ENCODE results near the gene LAPTM5.
"Not testable (repeated sequence)": the region's sequence is repeated elsewhere in the genome, so short reads cannot be mapped to it uniquely, and the experiment has no call there.

LAPTM5 gene

DNA sequence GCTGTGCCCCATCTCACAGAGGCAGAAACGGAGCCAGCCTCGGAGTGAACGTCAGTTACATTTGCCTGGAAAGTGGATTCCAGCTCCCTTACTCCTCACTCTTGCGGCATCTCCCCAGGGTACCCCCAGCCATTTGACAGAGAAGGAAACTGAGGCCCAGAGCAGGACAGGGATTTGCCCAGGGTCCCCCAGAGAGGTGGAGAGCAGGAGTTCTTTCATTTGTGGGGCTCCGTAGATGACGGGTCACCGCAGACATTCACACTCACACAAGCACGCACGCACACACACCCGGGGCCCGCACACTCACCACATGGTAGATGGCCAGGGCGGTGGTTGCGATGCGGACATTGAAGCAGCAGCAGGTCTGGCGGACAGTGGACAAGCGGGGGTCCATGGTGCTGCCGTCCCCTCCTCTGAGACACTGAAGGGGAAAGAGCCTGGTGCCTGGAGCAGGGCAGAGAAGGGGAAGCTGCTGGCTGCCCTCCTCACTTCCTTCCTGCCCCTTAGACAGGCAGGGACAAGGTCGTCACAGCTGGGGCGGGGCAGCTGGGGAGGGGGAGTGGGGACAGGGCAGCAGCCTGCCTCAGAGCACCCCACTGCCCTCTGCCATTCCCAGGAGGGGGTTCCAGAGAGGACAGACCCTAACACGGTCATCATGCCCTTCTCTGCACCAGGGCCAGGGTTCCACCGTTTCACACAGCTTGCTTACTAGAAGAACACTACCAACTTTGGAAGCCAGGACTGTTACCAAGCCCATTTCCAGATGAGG, at the start of gene LAPTM5:
Gene LAPTM5, minus strand, starts transcription at position 423 of the 769 bp plus-strand sequence. Its CDS starts 29 bp downstream, at position 394.
- no peak for DNase-seq (ENCODE audit: low read depth, low spot score)

DNA sequence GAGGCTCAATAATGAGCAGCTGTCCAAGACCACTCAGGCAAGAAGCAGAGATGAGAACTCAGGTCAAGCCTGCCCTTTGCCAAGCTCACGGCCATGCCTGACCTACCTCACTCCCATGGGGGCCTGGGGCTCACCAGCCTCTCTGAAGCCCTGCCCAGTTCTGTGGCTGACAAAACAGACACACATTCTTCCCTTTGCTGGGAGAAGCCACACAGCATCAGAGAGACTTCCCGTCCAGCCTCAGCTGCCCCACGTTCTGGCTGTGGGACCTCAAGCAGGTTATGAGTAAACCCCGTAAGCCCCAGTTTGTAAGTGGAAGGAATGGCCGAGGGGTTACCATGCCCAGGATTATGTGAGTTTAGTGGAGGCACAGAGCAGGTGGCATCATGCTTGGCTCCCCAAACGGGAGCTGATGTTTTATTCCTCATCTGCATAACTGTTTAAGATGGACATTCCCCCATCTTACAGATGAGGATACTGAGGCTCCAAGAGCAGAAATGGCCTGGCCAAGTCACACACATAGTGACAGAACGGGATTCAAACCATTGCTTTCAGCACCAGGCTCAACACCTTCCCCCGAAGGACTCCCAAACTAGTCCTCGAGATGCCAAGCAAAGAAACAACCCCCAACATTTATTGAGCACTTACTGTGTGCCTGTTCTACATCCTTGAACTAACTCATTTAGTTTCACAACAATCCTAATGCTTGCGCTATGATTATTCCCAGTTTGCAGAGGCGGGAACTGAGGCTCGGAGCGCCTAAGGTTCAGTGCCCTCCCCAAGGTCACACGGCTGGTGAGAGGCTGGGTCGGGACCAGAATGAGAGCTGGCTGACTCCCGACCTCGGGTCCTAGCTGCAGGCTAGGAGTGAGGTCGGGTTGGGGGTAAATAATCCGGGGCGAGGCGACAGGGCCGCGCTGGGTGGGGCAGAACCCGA, 49.1 kb upstream of the LAPTM5 start:
- no peak for DNase-seq (ENCODE audit: low read depth, low spot score)

GRCh38 chr1:30805304-30806003, 47.9 kb upstream of the LAPTM5 start:
- no peak for DNase-seq (ENCODE audit: low read depth, low spot score)

GRCh38 chr1:30804822-30805221, 47.2 kb upstream of the LAPTM5 start:
- no peak for DNase-seq (ENCODE audit: low read depth, low spot score)

GRCh38 chr1:30804352-30804751, 46.8 kb upstream of the LAPTM5 start:
- no peak for DNase-seq (ENCODE audit: low read depth, low spot score)

GRCh38 chr1:30803562-30803961, 46.0 kb upstream of the LAPTM5 start:
- no peak for DNase-seq (ENCODE audit: low read depth, low spot score)

GRCh38 chr1:30801771-30802198, 44.2 kb upstream of the LAPTM5 start:
- no peak for DNase-seq (ENCODE audit: low read depth, low spot score)

- no peak for DNase-seq (ENCODE audit: low read depth, low spot score)
These were observed 41.6 kb upstream of the LAPTM5 start for GRCh38 chr1:30799233-30799511.

DNA sequence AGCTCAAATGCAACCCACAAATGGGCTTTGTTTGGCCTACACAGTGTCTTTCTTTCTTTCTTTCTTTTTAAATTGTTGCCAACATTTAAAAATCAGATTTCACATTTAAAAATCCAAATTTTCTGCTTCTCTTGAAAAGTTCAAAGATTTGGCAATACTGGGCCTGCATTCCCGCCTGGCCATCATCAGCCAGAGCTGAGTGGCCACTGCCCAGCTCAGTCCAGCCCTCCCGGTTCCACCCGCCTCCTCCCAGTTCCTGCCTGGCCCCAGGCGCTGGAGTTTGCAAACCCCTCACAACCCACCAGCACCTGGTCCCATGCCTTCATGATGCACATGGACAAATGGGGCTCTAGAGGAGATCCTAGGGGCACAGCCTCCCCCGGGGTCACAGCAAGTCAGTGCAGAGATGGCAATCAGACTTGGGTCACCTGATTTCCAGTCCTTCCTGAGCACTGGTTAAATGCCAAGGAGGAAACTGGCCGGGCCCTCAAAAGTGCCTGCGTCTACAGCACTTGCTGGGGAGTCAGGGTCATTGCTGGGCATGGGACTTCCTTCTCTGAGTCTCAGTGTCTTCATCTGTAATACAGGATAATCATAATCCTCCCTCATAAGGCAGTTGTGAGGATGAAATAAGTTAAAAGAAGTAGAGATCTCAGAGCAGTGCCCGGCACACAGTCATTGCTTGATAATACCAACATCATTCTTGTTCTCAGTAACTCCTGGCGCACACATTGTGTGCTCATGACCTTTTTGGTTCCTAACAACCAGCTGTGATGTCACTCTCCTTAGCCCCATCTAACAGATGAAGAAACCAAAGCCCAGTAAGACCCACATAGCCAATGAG, 41.0 kb upstream of the LAPTM5 start:
- DNase-seq (ENCODE audit: low read depth, low spot score), result no peak

- DNase-seq (ENCODE audit: low read depth, low spot score), result no peak
These were observed 37.5 kb upstream of the LAPTM5 start for GRCh38 chr1:30795026-30795425.

DNA sequence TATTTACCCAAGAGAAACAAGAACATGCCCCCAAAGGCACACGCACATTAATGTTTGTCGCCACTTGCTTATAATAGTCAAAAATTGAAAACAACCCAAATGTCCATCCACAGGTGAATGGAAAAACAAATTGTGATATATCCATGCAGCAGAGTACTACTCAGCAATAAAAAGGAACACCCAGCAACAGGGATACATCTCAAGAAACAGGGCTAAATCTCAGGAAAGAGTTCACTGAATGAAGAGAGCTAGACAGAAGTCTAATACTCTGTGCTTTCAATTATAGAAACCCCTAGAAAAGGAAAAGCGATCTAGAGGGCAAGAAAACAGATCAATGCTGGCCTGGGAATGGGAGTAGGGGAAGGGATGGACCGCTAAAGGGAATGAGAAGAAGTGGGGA, 36.7 kb upstream of the LAPTM5 start:
- DNase-seq (ENCODE audit: low read depth, low spot score), result no peak

- DNase-seq (ENCODE audit: low read depth, low spot score), result no peak
These were observed 35.6 kb upstream of the LAPTM5 start for GRCh38 chr1:30793209-30793608.

GRCh38 chr1:30791868-30792267, 34.3 kb upstream of the LAPTM5 start:
- DNase-seq (ENCODE audit: low read depth, low spot score), result no peak

DNA sequence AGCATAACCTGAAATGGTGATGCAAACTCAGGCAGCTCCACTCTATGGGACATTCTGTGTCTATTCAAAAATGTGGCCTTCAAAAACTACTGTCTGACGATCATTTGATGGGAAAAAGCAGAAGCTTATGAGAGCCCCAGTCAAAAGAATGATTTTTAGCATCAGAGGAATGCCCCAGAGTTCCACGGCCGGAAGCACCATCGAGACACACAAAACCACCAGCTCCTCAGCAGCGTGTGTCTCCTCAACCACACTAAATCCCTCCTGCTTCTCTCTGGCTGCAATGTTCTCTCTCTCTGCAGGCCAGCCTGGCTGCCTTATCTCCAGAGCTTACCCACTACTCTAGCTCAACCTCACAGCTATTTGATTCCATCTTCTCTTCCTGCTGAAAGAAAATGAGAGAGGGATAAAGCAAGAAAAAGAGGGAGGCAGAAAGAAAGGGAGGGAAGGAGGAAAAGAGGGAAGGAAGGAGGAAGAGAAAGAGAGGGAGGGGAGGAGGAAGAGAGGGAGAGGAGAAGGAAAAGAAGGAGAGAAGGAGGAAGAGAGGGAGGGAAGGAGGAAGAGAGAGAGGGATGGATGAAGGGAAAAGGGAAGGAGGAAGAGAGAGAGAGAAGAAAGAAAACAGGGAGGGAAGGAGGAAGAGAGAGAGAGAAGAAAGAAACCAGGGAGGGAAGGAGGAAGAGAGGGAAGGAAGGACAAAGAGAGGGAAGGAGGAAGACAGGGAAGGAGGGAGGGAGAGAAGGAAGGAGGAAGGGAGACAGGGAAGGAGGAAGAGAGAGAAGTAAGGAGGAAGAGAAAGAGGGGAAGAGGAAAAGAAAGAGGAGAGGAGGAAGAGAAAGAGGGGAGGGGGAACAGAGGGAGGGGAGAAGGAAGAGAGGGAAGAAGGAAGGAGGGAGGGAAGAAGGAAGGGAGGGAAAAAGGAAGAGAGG, 33.5 kb upstream of the LAPTM5 start:
- no peak for DNase-seq (ENCODE audit: low read depth, low spot score)

DNA sequence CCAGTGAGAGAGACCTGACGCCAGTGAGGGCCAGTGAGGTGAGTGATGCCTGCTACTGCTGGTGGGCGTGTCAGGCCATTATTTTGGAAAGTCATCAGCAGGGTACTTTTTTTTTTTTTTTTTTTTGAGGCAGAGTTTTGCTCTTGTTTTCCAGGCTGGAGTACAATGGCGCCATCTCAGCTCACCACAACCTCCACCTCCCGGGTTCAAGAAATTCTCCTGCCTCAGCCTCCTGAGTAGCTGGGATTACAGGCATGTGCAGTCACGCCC, 32.6 kb upstream of the LAPTM5 start:
- DNase-seq (ENCODE audit: low read depth, low spot score), result not testable (repeated sequence)

DNA sequence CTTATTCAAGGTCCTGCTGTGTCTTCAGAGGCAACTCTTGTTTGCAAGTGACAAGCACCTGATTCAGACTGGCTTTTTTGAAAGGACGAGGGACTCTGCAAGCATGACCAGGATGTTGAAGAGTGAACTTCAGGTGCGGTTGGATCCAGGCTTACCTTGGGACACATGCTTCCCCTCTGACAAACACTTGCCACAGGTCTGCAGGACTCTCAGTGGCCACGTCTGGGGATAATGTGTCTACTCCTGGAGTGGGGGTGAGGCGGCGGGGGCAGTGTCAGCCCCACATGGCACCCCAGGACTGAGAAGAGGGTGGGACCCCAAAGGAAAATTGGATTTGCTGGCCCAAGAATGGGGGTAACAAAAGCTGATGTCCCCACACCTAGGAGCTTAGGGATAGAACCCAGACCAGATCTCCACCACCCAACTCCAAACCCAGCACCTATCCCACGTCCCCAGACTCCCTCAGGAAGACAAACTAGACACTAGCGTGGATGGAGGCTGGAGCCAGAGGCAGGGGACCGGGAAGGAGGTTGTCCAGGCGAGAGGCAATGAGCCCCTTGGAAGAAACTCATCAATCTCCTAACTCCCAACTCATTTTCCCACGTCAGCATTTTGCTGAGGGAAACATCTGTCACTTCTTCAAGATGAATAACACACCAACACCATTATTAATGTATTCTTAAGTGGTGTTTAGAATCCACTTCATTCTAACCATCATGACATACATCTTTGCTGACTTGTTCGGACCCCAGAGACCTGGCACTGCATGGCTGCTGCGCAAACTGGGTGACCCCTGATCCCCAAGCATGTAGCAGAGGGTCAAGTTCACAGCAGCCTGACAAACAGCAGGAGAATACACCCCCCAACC, 32.0 kb upstream of the LAPTM5 start:
- no peak for DNase-seq (ENCODE audit: low read depth, low spot score)

DNA sequence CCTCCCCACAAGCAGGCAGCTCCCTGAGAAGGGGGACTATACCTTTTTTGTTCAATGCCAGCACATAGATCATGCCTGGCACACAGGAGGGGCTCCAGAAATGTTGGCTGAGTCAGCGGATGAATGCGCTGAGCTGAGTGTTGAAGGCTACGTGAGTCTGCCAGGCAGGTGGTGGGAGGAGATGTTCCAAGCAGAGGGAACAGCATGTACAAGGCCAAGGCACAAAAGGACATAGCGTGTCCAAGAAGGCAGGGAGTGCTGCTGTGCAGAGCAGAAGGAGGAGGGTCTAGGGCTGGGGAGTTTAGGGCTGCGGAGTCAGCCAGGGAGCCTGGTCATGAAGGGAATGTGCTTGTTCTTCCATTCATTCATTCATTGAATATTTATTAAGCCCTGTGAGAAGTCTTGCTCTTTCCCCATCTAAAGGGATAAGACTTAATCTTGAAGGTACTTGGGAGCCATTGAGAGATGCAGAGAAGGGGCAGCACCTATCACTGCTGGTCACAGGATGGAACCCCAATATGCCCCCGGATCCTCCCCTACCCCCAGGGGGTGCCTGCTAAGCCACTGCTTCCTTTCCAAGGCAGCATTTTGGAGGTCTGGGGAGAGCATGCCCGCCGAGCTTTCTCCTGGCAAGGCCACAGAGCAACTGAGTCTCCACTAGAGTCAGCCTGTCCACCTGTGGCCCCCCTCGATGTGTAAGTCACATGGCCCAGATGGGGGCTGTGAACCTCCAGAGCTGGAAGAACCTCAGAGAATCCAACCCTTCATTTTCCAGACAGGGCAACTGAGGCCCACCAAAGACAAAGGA, 31.2 kb upstream of the LAPTM5 start:
- no peak for DNase-seq (ENCODE audit: low read depth, low spot score)

DNA sequence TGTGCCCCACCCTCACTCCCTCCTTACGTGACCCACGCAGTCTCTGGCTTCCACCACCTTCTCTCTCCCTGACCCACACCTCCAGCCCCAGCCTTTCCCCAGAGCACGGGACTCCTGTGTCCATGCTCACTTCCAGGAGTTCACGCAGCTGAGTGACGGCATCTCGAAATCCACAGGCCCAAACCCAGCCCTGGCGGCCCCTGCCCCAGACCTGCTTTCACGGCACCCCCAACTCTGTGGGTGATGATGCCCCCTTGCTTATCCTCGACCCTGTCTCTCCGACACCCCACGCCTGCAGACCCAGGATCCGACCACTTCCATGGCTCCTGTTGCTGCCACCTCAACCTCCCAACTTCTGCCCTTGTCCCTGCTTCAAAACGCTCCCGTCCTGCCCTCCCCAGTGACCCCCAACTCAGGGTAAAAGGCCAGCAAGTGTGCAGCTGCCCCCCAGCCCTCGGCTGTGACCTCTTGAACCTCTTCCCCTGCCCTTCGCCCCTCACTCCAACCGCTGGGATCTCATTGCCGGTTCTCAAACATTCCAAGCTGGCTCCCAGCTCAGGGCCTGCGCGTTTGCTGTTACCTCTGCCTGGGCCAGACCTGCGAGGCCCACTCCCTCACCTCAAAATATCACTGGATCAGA, 30.4 kb upstream of the LAPTM5 start:
- DNase-seq (ENCODE audit: low read depth, low spot score), result no peak

Data from brain pericyte (primary cell).